Measurements from ENCODE around the gene ZNF598.

- TF ChIP-seq CSDC2 (CRISPR knock-in tag; IDR thresholded peaks at IDR 0.05) (no peak), GLIS3 (CRISPR knock-in tag; IDR thresholded peaks at IDR 0.05) (no peak), CREB5 (CRISPR knock-in tag; IDR thresholded peaks at IDR 0.05; ENCODE audit: low read depth) (no peak), SNAI2 (CRISPR knock-in tag; IDR thresholded peaks at IDR 0.05) (no peak), ARNTL (CRISPR knock-in tag; IDR thresholded peaks at IDR 0.05; ENCODE audit: borderline replicate concordance, low read depth) (no peak), CSRNP3 (CRISPR knock-in tag; IDR thresholded peaks at IDR 0.05) (no peak), ISL1 (CRISPR knock-in tag; IDR thresholded peaks at IDR 0.05) (no peak), ZNF70 (CRISPR knock-in tag; IDR thresholded peaks at IDR 0.05) (no peak), ZNF565 (CRISPR knock-in tag; conservative IDR thresholded peaks at IDR 0.05; ENCODE audit: low read depth) (no peak), ZFP3 (CRISPR knock-in tag; IDR thresholded peaks at IDR 0.05) (no peak), TSHZ2 (CRISPR knock-in tag; IDR thresholded peaks at IDR 0.05) (no peak), POU6F1 (CRISPR knock-in tag; IDR thresholded peaks at IDR 0.05; ENCODE audit: borderline replicate concordance, low read depth) (no peak), PATZ1 (CRISPR knock-in tag; IDR thresholded peaks at IDR 0.05; ENCODE audit: borderline replicate concordance) (no peak)
Observed at GRCh38 chr16:2008009-2008526, 1.6 kb downstream of the ZNF598 start.
